Airway epithelial cell (primary cell): ENCODE measurements around the gene INTS4. TPM values are rescaled to one million over a fixed set of nuclear protein-coding genes. Genes with fewer than 3 reads are reported as not detected.

Source experiments
- total RNA-seq: library from RNA; depleted of rRNA; stranded (reverse); fragments of >200 nt; gene quantifications from 2 replicates; pipeline ENCODE4 v1.2.3, GENCODE V29; 2015

Gene INTS4, protein sequence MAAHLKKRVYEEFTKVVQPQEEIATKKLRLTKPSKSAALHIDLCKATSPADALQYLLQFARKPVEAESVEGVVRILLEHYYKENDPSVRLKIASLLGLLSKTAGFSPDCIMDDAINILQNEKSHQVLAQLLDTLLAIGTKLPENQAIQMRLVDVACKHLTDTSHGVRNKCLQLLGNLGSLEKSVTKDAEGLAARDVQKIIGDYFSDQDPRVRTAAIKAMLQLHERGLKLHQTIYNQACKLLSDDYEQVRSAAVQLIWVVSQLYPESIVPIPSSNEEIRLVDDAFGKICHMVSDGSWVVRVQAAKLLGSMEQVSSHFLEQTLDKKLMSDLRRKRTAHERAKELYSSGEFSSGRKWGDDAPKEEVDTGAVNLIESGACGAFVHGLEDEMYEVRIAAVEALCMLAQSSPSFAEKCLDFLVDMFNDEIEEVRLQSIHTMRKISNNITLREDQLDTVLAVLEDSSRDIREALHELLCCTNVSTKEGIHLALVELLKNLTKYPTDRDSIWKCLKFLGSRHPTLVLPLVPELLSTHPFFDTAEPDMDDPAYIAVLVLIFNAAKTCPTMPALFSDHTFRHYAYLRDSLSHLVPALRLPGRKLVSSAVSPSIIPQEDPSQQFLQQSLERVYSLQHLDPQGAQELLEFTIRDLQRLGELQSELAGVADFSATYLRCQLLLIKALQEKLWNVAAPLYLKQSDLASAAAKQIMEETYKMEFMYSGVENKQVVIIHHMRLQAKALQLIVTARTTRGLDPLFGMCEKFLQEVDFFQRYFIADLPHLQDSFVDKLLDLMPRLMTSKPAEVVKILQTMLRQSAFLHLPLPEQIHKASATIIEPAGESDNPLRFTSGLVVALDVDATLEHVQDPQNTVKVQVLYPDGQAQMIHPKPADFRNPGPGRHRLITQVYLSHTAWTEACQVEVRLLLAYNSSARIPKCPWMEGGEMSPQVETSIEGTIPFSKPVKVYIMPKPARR
- 8.2 and 14.6 TPM in 2 replicates for total RNA-seq

DNA sequence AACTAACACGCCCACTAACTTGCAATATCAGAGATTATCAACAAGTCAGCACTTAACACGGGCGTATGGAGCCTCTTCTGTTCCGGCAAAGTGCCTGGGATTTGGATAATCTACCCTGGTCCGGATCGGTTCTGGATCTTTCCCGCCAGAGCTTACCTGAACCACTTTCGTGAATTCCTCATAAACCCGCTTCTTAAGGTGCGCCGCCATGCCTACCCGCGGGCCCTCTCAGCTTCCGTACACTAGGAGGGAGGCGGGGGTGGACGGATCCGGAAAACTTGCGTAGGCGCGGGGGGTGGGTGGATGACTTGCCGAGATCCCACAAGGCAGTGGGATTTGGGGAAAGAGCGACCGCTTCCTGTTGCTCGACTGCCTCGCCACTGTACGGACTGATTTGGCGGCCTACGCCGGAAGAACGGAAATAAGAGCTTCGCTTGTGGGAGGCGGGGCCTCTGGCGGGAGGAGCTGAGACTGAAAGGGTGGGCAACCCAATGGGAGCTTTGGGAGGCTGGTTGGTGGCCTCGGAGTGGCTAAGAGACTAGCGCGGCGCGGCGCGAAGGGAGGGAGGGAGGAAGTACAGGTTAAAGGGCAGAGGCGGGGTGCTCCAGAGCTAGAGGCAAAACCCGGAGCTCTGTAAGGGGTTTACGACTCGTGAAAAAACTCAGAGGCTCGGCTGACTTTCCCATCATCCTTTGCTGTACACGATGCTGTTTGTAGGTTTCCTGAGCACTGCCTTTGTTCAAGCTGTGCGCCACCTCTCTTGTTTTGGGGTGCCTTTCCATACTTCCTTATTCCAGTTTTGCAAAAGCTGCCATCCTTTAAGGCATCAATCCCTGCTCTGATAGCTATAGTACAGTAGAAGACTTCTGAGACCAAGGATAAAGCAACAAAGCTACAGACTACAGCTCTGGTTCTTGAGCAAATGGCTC is at the start of gene INTS4:
Gene INTS4, minus strand, starts transcription at position 235 of the 929 bp plus-strand sequence. Its CDS starts 25 bp downstream, at position 210.

DNA sequence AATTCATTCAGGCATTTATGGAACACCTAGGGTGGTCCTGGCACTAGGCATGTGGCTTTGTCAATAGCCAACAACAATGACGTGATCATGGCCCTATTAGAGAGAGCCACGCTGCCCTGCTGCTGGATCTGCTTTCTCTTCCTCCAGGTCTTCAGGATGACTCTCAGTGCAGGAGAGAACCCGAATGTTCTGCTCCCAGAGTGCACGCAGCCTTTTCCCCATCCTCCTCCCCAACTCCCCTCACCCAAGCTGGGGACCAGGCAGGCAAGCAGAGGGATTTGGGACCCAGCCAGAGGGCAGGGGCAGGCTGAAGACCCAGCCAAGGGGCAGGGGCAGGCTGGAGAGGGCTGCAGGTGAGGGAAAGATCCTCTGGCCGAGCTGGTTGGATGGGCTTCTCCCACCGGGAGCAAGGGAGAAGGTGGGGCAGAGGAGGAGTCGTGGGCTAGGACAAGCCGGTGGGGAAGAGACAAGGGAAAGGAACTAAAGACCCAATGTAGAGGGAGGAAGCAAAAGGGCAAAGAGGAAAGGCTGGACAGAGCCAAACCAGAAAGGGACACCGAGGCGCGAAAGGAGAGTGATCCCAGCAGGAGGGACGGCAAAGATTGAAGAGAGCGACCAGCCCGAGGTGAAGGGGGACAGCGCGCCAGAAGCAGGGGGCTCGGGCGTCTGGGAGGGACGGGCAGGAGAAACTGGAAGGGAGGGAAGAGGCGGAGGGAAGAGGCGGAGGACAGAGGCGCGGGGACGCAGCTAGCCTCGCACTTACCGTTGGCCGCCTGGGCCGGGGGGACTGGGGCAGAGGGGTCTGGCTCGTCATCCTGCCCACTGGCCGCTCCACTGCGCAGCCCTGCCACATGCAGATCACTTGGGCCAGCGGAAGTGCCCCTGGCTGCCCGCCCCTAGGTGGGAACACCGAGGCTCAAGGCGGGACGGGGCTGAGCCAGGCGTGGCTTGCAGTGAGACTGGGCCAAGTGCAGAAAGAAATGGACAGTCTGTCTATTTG is 28.2 kb upstream of the INTS4 start, which contains the start of gene KCTD14:
Gene KCTD14, minus strand, starts transcription at position 880 of the 1,000 bp plus-strand sequence. Its CDS starts 27 bp downstream, at position 853.

Other genes with a start within 250 kb of the INTS4 start
- gene RSF1, start 173.9 kb downstream of the INTS4 start, total RNA-seq = 16.3 and 40.6 TPM in 2 replicates
- gene AAMDC, start 173.5 kb downstream of the INTS4 start, total RNA-seq = 10.3 and 16.3 TPM in 2 replicates
- 6.0 and 7.1 TPM in 2 replicates for gene KCTD14, start 28.6 kb upstream of the INTS4 start, total RNA-seq
- gene THRSP, start 69.2 kb upstream of the INTS4 start, total RNA-seq = not detected in 2 replicates
- 120 and 157 TPM in 2 replicates for gene NDUFC2, start 85.2 kb upstream of the INTS4 start, total RNA-seq
- gene ALG8, start 145.0 kb upstream of the INTS4 start, total RNA-seq = 18.8 and 28.4 TPM in 2 replicates
- 9.8 and 12.1 TPM in 2 replicates for gene KCTD21, start 194.0 kb upstream of the INTS4 start, total RNA-seq
- 4.6 and 5.8 TPM in 2 replicates for gene USP35, start 194.3 kb upstream of the INTS4 start, total RNA-seq